PC-9 (cell line): Measurements from ENCODE around the gene PCDHA2.
"Not testable (repeated sequence)": the region's sequence is repeated elsewhere in the genome, so short reads cannot be mapped to it uniquely, and the experiment has no call there.

Experiments used
- CTCF ChIP-seq: fragments of 200-600 bp; sonication (generic); conservative IDR thresholded peaks from 2 replicates; pipeline ENCODE4 v1.6.1; 2017; ENCODE audit warnings: mixed run types, antibody characterized with exemption, mild to moderate bottlenecking, moderate library complexity
- EZH2 ChIP-seq: fragments of 200-600 bp; sonication (generic); IDR thresholded peaks from 2 replicates; pipeline ENCODE4 v1.8.0; 2017; ENCODE audit warnings: antibody characterized with exemption, low read depth

GRCh38 chr5:140834439-140835008 lies 39.9 kb downstream of the PCDHA2 start:
- not testable (repeated sequence) for TF ChIP-seq CTCF, EZH2
